RWPE1 (cell line): ENCODE measurements around the gene TM4SF1.

Source experiments
- CTCF ChIA-PET: fragments of 350-600 bp; sonication (Branson Sonifier 250); formaldehyde crosslinking; extraction: SDS; loops from one replicate; lab custom pipeline; 2021; lab: Yijun Ruan, JAX
- POLR2A ChIA-PET: fragments of 400-600 bp; formaldehyde crosslinking; extraction: SDS; loops from one replicate; lab custom pipeline; 2020; ENCODE audit warnings: antibody characterized with exemption; ENCODE audit not compliant: low non-redundant PET; lab: Yijun Ruan, JAX
- DNase-seq: peaks from one replicate; pipeline ENCODE4 v3.0.0; 2012; ENCODE audit warnings: low spot score
- H3K27ac ChIP-seq: fragments of 450-650 bp; 2 replicates; pipeline ENCODE4 v1.5.1; 2017
- CTCF ChIP-seq: fragments of 450-650 bp; conservative IDR thresholded peaks from 2 replicates; pipeline ENCODE4 v1.5.1; 2017; ENCODE audit warnings: low read depth, mild to moderate bottlenecking

Gene TM4SF1

GRCh38 chr3:149417174-149417573 is 39.7 kb upstream of the TM4SF1 start:
- DNase-seq, result no peak
- ChIA-PET POLR2A (no interaction called here), CTCF (interaction anchor here (0.6 kb wide), 2 partner anchors 84 to 297 kb away, joined by 3 to 4 read pairs; partner anchors contain the start of gene TM4SF18)
- TF ChIP-seq CTCF, result no peak
- no peak overlapping the region for H3K27ac ChIP-seq

- H3K27ac ChIP-seq, result no peak overlapping the region
- no peak for DNase-seq
- no peak for TF ChIP-seq CTCF
- CTCF ChIA-PET, result no interaction called here
- POLR2A ChIA-PET, result no interaction called here
Measured at GRCh38 chr3:149415484-149415883, 38.0 kb upstream of the TM4SF1 start.

- POLR2A ChIA-PET, result no interaction called here
- CTCF ChIA-PET, result no interaction called here
- DNase-seq, result no peak
- TF ChIP-seq CTCF, result no peak
- no peak overlapping the region for H3K27ac ChIP-seq
Measured at GRCh38 chr3:149414557-149415231, 37.2 kb upstream of the TM4SF1 start.

- H3K27ac ChIP-seq, result no peak overlapping the region
- no peak for DNase-seq
- ChIA-PET CTCF (interaction anchor here (0.7 kb wide), 1 partner anchor 69 kb away, joined by 3 read pairs; no protein-coding TSS in a partner anchor), POLR2A (no interaction called here)
- no peak for TF ChIP-seq CTCF
Measured at GRCh38 chr3:149411583-149411982, 34.1 kb upstream of the TM4SF1 start.

- ChIA-PET POLR2A (no interaction called here), CTCF (interaction anchor here (0.8 to 1.1 kb wide), 2 partner anchors 8 to 49 kb away, joined by 3 to 5 read pairs; no protein-coding TSS in a partner anchor)
- TF ChIP-seq CTCF, result no peak
- H3K27ac ChIP-seq, result no peak overlapping the region
- DNase-seq, result no peak
Measured at GRCh38 chr3:149409351-149409750, 31.9 kb upstream of the TM4SF1 start.

- TF ChIP-seq CTCF, result no peak
- POLR2A ChIA-PET, result no interaction called here
- no peak for DNase-seq
- CTCF ChIA-PET, result no interaction called here
- no peak overlapping the region for H3K27ac ChIP-seq
Measured at GRCh38 chr3:149407898-149408297, 30.4 kb upstream of the TM4SF1 start.
